PFSK-1 (cell line): ENCODE data around the gene EPHA7.

Source experiments
- POLR2AphosphoS5 ChIP-seq: IDR thresholded peaks from 2 replicates; pipeline ENCODE4 v1.6.1; 2012; ENCODE audit warnings: low read depth, mild to moderate bottlenecking, control low read depth, low read length, moderate library complexity
- REST ChIP-seq, 2 experiments: IDR thresholded peaks; 2 replicates each; pipeline versions ENCODE4 v1.6.1 to v1.8.0; 2011 to 2012; ENCODE audit warnings: low read depth in 2 of 2, low read length in 2 of 2, control low read depth in 1 of 2, inconsistent platforms in 1 of 2, mild to moderate bottlenecking in 1 of 2, moderate library complexity in 1 of 2; ENCODE audit not compliant: insufficient read depth in 1 of 2
- TAF1 ChIP-seq: IDR thresholded peaks from 2 replicates; pipeline ENCODE4 v1.6.1; 2012; ENCODE audit warnings: low read length, control low read depth, borderline replicate concordance; ENCODE audit not compliant: insufficient read depth

GRCh38 chr6:93343476-93343875, 75.9 kb downstream of the EPHA7 start:
- TF ChIP-seq REST (IDR thresholded peaks at IDR 0.05; ENCODE audit: insufficient read depth in 1 of 2, low read depth in 2 of 2, low read length in 2 of 2): no peak
- no peak for TF ChIP-seq POLR2AphosphoS5
- TF ChIP-seq TAF1: no peak
